ENCODE results near the gene GNB1L. TPM values are rescaled to one million over a fixed set of nuclear protein-coding genes. Genes with fewer than 3 reads are reported as not detected.

Gene GNB1L
- total and polyA plus RNA-seq, 9 of the 15 experiments (the other 6 are each of a cell fraction or from before 2014, with no cell fraction given) = 0.56 to 50.5 (median 10.2) TPM

- TF ChIP-seq BACH1 (tag; IDR thresholded peaks at IDR 0.05) = no peak
- no peak for TF ChIP-seq SIN3B (IDR thresholded peaks at IDR 0.05; ENCODE audit: low read depth)
- no peak for TF ChIP-seq RBM39 (optimal IDR thresholded peaks at IDR 0.05; ENCODE audit: low read depth, low read length)
- TF ChIP-seq RBBP5 (IDR thresholded peaks at IDR 0.05; ENCODE audit: borderline replicate concordance, insufficient read depth, low read length, poor library complexity, severe bottlenecking) = peak; percentile 95
- no peak for TF ChIP-seq NFATC3 (IDR thresholded peaks at IDR 0.05)
- TF ChIP-seq SIN3A (IDR thresholded peaks at IDR 0.05; ENCODE audit: borderline replicate concordance in 2 of 2, control insufficient read depth in 1 of 2, low read depth in 2 of 2, low read length in 2 of 2) = peak; percentile 44 to 45; a peak in 1 of 4 replicates
- TF ChIP-seq RB1 (IDR thresholded peaks at IDR 0.05; ENCODE audit: low read depth) = peak; percentile 20; the same call in 1 of the 2 replicates
- TF ChIP-seq ZNF785 (CRISPR knock-in tag; IDR thresholded peaks at IDR 0.05) = no peak
Measured at GRCh38 chr22:19760951-19761724, 93.5 kb downstream of the GNB1L start (continued).
